Cardiac septum (tissue), 1 donor: ENCODE measurements around the gene AFAP1. TPM values are rescaled to one million over a fixed set of nuclear protein-coding genes. Genes with fewer than 3 reads are reported as not detected.

Experiments used
- DNase-seq: peaks from one replicate; pipeline ENCODE4 v3.0.0-alpha.2; 2020; ENCODE audit warnings: low spot score
- intact Hi-C: fragments of 100-400 bp; cut with DNase I; formaldehyde crosslinking; loops from one replicate; pipeline ENCODE4 v1.14.0; 2022
- total RNA-seq: library from RNA; stranded (reverse); fragmentation: NEBNext Ultra II Directional; extraction: Animal tissue kit (Norgen Biotek cat#: 25700); gene quantifications from one replicate; pipeline ENCODE4 v1.2.1, GENCODE V29; 2021
- donor health status: DM: no; HTN: no; CAD: no.

The AFAP1 gene
- total RNA-seq, 1 donor from 2014 or later, result 8.7 TPM

DNA sequence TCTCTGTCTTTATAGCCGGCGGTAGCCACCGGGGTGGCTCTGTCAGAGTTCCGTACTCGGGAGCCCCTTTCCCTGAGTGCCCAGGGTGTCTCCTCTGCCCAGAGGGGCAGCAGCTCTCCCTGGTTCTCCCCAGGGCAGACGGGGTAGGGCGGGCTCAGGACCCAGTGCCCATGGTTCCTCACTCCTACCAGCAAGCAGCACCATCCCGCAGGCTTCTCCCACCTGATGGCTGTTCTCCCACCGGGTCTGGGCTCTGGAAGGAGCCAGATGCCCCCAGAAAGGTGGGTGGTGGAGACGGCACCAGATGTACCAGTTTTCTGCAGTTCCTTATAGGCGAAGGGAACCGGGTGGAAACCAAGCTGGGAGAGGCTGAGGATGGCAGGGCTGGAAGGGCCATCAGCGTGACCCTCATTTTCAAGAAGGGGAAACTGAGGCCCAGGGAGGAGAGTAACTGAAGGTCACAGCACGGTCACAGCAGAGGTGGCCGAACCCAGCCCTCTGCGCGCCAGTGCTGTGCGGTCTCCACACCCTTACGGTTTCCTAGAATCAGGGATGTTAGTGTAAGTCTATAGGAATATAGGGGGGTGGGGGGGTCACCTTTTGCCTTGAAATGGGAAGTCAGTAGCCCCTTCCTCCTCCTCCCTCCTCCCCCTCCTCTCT, 198.7 kb downstream of the AFAP1 start:
- DNase-seq, result no peak
- intact Hi-C loops, result no loop called here

DNA sequence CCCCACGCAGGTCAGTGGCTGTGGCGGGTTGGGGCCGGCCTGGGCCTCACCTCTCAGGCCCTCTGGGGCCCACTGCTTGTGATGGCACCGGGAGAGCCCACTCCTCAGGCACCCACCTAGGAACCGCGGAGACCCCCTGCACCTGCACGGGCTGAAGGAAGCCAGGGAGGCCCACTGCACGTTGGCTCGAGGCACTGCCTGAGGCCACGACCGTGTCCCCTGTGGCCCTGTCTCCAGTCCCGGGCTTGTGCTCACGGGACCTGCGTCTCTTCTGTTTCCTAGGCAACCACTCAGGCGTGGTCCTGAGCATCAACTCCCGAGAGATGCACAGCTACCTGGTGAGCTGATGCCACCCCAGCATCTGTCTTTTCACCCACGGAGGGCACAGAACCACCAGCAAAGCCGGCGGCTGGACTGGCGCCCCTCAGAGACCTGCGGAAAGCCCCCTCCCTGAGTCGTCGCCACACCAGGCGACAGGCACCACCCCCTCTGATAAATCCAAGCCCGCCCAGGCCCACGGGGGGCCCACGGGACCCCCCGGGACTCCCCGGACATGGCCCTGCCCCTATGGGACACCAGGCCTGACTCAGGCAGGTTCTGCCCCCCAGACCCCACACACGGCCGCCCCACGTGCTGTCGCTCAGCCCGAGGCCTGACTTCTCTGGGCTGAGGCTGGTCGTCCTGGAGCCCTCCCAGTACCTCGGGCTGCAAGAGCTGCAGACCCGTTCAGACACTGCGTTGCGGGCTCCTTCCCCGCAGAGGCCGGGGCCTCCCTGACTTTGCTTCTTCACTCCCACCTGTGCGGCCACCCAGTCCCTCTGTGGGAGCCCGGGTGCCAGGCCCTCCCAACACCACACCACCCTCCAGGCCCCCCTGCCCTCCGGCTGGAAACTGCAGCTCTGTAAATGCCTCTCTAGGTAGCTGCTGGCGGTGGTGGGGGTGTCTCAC, 199.5 kb downstream of the AFAP1 start:
- DNase-seq, result no peak
- intact Hi-C loops, result no loop called here

DNA sequence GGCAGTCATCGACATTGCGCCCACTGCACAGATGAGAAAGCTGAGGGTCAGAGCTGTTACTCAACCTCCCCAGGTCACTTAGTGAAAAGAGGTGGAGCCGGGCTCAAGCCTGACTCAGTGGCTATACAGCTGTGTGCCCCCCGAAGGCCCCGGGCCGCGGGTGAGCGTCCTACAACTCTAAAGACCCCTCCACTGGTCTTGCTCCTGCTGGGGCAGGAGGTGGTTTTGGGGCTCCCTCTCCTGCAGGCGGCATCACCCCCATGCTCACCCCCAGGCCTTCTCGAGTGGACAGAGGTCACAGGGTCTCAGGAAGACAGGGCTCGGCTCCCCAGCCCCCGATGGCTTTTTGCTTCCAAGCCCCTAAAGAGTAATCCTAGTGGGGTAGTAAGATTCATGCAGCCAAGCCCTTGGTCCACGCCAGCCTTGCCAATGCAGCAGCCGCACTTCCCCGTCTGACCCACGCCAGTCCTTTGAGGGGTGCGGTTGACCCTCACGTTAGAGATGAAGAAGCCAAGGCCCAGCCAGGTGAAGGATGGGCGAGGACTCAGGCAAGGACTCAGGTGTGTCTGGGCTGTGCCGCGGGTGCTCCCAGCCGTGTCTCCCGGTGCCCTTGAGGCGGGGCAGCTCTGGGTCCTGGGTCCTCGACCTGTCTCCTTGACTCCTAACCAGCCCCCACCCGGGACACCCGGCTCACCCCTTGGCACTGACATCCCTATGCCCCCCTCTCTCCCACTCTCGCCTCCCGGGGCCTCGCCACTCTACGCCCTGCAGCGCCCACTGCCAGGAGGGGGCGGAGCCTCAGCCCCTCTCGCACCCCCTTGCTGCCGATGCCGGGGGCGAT, 200.4 kb downstream of the AFAP1 start:
- no peak for DNase-seq
- intact Hi-C loops, result no loop called here

DNA sequence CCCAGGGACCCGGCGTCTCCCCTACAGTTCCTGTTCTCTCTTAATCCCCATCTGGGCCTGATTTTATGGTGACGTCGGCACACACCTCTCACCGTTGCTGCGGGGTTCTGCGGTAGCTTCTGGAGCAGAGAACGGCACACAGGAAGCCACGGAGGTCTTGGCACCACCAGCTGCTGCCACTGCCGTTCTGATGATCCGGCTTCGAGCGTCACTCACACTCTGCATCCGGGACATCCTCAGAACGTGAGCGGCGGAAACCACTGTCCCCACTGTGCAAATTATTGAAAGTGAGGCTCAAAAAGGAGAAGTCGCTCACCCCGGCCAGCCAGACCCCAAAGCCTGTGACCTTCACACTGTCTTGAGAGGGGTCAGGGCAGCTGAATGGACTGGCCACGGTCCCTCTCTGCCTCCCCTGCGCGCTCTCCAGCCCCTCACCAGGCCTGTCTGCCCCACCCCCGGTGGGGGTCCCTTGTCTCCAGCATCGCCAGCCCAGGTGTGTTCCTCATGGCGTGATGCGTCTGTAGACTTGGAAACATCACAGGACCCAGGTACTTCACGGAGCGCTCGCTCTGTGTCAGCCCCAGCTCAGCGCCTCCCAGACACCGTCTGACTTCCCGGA, 201.1 kb downstream of the AFAP1 start:
- DNase-seq, result no peak
- intact Hi-C loops, result no loop called here

DNA sequence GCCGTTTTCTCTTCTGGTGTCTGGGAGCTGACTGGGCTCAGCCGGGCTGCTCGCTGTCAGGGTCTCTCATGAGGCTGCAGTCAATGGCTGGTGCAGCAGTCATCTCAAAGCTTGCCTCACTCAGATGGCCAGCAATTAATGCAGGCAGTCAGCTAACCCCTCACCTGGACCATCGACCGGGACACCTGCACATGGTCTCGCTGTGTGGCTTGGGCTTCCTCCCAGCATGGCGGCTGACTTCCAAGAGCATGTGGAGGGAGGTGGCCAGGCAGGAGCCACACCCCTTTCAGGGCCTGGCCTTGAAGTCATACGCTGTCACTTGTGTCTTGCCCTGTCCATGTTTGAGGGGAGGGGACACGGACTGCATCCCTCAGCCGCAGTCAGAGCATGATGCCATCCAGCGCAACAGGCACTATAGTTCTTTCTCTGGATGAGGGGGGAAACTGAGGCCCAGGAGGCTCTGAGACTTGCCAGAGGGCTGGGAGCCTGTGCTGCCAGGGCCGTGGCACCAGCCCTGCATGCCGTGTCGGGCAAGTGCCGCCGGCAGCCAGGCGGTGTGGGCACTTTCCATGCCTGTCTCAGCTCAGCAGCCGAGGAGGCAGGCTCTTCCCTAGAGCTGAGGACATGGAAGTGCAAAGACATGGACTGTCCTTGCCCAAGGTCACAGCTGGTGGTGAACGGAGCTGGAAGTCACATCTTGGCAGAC, 201.8 kb downstream of the AFAP1 start:
- intact Hi-C loops, result no loop called here
- DNase-seq, result no peak

DNA sequence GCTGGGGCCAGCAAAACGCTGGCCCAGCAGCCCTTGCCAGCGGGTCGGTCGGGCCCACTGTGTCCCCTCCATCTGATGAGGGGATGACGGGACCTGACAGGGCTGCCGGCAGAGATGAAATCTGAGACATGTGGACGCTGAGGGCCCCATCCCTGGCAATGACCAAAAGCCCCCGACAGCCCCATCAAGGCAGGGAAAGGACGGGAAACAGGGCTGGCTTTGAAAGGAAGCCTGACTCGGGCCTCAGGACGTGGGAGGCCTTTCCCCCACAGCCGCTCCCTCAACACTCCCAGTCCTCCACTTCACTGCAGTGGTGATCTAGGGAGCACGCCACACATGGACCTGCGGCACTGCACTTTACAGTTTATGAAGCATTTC, 202.4 kb downstream of the AFAP1 start:
- intact Hi-C loops, result no loop called here
- no peak for DNase-seq

DNA sequence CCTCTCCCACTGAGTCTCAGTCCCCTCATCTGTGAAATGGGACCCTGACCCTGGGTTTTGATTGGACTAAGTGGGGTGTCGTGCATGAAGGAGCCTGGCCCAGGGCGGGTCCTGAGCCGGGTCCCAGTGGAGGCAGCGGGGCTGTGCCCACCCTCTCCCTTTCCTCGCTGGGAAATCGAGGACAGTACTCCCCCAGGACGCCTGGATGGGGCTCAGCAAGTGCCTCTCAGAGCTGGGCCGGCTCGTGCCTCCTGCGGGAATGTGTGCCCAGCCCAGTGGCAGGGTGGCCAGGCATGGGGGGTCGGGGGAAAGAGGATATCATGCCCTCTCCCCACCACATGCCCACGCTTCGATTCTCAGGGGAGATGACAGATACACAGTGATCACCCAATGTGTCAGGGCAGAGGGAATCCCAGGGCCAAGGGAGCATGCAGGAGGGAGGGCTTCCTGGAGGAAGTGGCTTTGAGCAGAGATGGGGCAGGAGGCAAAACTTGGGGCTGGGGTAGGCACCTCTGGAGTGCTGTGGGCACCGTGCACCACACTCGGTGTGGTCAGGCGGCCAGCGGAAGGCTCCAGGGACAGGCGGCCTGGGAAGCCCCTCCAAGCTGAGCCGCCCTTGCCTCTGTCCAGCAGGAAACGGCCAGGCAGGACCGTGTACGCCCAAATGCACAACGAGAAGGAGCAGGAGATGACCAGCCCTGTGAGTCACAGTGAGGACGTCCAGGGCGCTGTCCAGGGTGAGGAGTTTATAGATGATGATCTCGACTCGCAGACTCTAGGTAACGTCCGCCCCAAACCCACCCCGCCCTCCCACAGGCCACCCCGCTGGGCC, 203.0 kb downstream of the AFAP1 start:
- DNase-seq, result no peak
- intact Hi-C loops, result no loop called here

DNA sequence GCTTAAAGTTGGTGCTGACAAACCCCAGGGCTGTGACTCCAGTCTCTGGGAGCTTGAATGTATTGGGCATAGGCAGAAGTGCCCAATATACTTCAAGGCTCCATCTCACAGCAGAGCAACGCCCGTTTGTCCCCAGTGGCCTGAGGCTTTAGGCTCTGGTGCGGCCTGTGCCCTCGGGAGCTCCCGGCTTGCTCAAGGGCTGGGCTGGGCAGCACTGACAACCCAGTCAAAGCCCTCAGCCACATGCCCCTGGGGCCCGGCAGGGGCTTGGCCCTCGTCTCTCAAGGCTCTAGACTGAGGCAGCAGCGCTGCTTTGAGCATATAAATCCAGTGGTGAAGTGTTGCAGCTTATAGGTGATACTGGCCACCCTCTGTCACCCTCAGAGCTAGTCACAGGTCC, 203.7 kb downstream of the AFAP1 start:
- no peak for DNase-seq
- intact Hi-C loops, result no loop called here

DNA sequence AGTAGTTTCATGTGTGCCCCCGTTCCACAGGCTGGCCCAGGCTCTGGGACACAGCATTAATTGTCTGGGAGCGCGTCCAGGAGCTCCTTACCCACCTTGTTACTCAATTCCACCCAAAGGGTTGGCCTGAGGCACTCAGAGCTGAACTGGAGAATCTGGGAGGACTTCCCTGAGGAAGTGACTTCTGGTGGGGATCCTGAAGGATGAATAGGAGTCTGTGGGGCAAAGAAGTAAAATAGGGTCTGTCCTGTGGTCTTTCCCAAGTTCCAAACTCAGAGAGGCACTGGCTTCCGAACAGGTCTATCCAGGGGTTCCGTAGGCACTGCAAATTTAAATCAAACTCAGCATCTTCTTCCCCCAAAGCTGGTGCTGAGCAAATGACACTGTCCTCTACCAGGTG, 204.3 kb downstream of the AFAP1 start:
- intact Hi-C loops, result no loop called here
- no peak for DNase-seq

DNA sequence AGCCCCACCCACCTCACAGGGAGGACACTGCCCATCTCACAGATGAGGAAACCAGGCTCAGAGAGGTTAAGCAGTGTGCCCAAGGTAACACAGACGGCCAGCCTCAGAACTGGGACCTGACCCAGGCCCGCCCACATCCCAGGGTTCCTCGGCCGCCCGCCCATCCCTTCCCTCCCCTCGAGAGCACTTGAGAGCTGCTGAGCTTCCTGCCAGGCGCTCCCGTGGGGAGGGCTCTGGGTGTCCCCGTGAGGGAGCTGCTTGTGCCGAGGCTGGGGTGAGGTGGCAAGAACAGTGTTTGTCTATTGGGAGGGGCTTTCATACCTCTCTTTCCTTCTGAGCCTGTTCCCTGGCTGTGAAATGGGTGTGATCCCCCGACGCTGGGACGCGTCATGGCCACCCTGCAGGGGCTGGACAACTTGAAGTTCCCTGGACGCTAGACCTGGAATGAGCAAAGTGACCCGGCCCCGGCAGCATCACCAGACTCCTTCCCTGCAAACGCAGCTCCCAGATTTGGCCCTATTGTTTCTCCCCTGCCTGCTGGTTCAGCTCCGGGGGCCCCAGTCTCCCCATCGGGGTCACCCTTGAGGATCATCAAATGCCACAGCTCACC, 204.9 kb downstream of the AFAP1 start:
- no peak for DNase-seq
- intact Hi-C loops, result no loop called here

DNA sequence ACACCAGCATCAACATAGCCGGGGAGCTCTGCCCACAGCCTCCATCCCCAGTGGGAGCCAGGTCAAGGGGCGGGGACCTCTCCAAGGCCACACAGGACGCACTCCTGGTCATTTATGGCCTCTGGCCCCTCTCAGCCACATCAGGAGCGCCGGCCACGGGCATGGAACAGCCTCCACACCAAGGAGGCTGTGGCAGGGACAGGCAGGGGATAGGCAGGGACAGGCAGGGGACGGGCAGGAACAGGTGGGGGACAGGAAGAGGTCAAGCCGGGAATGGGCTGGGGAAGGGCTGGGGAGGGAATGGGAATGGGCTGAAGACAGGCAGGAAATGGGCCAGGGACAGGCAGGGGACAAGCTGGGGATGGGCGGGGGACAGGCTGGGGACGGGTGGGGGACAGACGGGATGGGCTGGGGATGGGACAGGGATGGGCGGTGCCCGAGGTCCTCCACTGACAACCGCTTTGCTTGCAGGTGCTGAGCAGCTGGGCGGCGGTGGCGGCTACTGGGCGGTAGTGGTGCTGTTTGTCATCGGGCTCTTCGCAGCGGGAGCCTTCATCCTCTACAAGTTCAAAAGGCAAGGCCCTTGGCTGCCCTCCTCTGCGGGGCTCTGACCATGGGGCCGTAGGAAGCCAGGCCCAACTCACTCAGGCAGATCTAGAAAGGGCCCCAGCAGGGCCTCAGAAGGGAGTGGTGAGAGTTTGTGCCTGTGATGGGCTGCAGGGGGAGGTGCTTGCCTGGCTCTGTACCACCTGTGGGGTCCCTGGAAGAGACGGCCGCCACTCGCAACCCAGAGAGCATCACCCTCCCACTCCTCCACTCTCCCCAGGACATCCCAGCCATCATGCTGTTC, 205.6 kb downstream of the AFAP1 start:
- intact Hi-C loops, result no loop called here
- DNase-seq, result no peak

DNA sequence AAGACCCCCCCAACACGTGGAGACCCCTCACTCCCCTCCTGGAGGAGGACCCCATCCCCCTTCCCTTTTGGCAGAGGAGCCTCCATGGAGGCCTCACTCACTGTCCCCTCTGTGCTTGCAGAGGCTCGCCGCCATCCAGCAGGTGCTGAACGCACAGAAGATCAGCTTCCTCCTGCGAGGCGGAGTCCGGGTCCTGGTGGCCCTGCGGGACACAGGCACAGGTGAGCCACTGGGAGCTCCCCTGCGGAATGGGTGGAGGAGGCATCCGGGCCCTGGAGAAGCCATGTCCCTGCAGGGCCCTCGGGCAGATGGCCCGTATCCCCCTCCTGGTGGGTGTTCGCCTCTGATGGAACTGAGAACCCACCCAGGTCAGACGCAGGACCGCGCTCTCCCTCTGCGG, 206.5 kb downstream of the AFAP1 start:
- DNase-seq, result no peak
- intact Hi-C loops, result no loop called here

DNA sequence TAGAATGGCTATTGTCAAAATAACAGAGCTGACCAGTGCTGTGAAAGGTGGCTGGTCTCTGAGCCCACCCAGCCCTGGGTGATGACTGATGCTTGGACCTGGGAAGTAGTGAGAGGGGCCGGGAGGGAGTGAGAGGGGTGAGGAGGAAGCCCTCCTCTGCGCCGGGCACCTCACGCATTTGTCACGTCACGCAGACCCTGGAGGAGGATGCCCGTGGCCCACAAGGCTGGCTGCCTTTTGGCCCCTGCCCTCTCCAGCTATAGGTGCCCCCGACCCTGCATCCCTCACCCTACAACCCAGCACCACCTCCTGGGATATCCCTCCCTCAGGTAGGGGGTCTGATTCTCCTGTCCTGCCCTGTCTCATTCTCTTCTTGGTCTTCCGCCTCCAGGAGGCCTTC, 207.4 kb downstream of the AFAP1 start:
- DNase-seq, result no peak
- intact Hi-C loops, result no loop called here

DNA sequence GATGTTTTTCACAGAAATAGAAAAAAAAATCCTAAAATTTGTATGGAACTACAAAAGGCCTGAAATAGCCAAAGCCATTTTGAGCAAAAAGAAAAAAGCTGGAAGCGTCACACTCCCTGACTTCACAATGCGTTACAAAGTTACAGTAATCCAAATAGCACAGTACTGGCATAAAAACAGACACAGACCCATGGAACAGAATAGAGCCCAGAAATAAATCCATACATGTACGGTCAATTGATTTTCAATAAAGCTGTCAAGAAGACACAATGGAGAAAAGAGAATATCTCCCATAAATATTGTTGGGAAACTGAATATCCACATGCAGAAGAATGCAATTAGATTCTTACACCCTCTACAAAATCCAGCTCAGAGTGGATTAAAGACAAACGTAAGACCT, 208.2 kb downstream of the AFAP1 start:
- intact Hi-C loops, result no loop called here
- no peak for DNase-seq

DNA sequence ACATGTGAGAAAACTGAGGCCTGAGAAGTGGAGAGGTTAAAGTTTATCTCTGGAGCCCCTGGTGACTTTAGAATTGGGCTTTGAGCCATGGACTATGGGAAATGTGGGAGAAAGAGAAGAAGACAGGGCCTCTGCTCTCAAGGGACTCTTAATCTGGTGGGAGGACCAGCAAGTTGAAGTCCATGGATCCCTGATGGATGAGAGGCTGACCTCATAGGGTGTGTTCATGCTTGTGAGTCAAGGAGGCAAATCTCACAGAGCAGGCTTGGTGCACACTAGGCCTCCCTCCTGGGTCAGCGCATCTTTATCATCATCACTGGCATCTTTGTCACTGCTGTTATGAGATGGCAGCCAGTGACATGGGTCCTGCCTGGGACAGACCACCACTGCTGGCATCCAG, 211.9 kb downstream of the AFAP1 start:
- no peak for DNase-seq
- intact Hi-C loops, result no loop called here

DNA sequence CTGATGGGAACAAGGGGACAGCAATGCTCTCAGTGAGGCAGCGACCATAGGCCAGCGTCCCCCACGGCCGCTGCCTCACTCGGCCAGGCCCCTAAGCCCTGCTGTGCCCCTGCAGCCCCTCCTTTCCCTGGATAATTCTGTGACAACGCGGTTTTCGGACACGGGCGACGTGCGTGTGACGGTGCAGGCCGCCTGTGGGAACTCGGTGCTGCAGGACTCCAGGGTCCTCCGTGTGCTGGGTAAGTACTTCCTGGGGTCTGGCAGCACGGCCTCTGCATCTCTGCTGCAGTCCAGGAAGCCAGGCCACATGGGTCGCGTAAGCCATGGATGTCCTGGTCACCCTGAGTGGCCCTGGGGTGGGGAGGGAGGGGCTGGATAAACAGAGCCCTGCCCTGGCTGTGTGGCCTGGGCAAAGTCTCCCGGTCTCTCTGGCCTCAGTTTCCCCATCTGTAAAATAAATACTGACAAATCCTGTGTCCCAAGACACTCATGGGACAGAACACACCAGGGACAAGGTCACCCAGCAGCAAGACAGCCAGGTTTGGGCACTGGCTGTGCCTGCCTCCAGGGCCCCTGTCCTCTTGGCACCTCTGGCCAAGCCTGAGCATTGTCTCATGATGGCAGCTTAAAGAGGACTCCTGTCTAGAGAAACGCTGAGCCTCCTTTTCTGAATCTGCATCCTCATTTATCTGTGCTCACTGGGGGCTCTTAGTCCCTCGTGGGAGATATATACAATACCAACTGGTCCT, 212.8 kb downstream of the AFAP1 start:
- intact Hi-C loops, result no loop called here
- no peak for DNase-seq
